AG04450 (cell line): ENCODE results near the gene AGPAT2. TPM values are rescaled to one million over a fixed set of nuclear protein-coding genes. Genes with fewer than 3 reads are reported as not detected.

Experiments used
- CTCF ChIA-PET: fragments of 300-600, 350-600 bp; formaldehyde crosslinking; extraction: SDS; loops from one replicate; lab custom pipeline; 2022; ENCODE audit warnings: antibody characterized with exemption, inconsistent platforms; lab: Charles Lee
- POLR2A ChIA-PET: fragments of 350-600 bp; formaldehyde crosslinking; extraction: SDS; loops from one replicate; lab custom pipeline; 2021; ENCODE audit warnings: antibody characterized with exemption, inconsistent platforms; lab: Yijun Ruan, JAX
- DNase-seq: peaks from one replicate; pipeline ENCODE4 v3.0.0-alpha.2; 2011; ENCODE audit warnings: low read depth, low spot score
- H3K27ac ChIP-seq: one replicate; pipeline ENCODE4 v1.5.1; 2012; ENCODE audit warnings: low read depth, low read length, control low read depth
- H3K27me3 ChIP-seq: one replicate; pipeline ENCODE4 v1.6.0; 2012; ENCODE audit warnings: low read length; ENCODE audit not compliant: control insufficient read depth, insufficient read depth
- H3K4me3 ChIP-seq: 2 replicates; pipeline ENCODE4 v1.5.1; 2011; ENCODE audit warnings: mild to moderate bottlenecking, low read depth, low read length, control low read depth
- H3K9me3 ChIP-seq: 2 replicates; pipeline ENCODE4 v1.5.1; 2012; ENCODE audit warnings: low read length; ENCODE audit not compliant: control insufficient read depth, insufficient read depth
- CTCF ChIP-seq: IDR thresholded peaks from 2 replicates; pipeline ENCODE4 v1.5.1; 2011; ENCODE audit warnings: low read depth, low read length, control low read depth, inconsistent platforms
- polyA plus RNA-seq: library from polyadenylated mRNA; depleted of rRNA; stranded (reverse); fragments of >200 nt; gene quantifications from 2 replicates; pipeline ENCODE4 v1.2.3, GENCODE V29; 2011

AGPAT2 gene
- polyA plus RNA-seq, 1 experiment, result 24.4 TPM

GRCh38 chr9:136629879-136630661, 57.2 kb downstream of the AGPAT2 start:
- Histone ChIP-seq H3K9me3 (peaks cover 5% of the 10 kb centered on the region), H3K4me3 (no peak overlapping the region), H3K27ac (no peak overlapping the region), H3K27me3 (peaks cover 14% of the 10 kb centered on the region)
- ChIA-PET CTCF (interaction anchor here (0.8 to 8.2 kb wide), 2 partner anchors 42 to 142 kb away, joined by 4 to 183 read pairs; no protein-coding TSS in a partner anchor), POLR2A (no interaction called here)
- TF ChIP-seq CTCF, result peak; percentile 68
- DNase-seq, result no peak

GRCh38 chr9:136629001-136629878, 58.0 kb downstream of the AGPAT2 start:
- no peak for TF ChIP-seq CTCF
- ChIA-PET POLR2A (interaction anchor here (0.9 kb wide), 1 partner anchor 144 kb away, joined by 3 read pairs; no protein-coding TSS in a partner anchor), CTCF (interaction anchor here (0.8 to 8.2 kb wide), 2 partner anchors 42 to 141 kb away, joined by 4 to 183 read pairs; no protein-coding TSS in a partner anchor)

GRCh38 chr9:136628268-136628667, 59.0 kb downstream of the AGPAT2 start:
- Histone ChIP-seq H3K27ac (no peak overlapping the region), H3K4me3 (no peak overlapping the region), H3K27me3 (peaks cover 10% of the 10 kb centered on the region), H3K9me3 (peaks cover 5% of the 10 kb centered on the region)
- DNase-seq, result no peak
- no peak for TF ChIP-seq CTCF
- CTCF ChIA-PET, result interaction anchor here (0.7 to 8.2 kb wide), 2 partner anchors 16 to 140 kb away, joined by 5 to 183 read pairs; no protein-coding TSS in a partner anchor
- POLR2A ChIA-PET, result interaction anchor here (0.9 kb wide), 1 partner anchor 143 kb away, joined by 3 read pairs; no protein-coding TSS in a partner anchor

More at GRCh38 chr9:136629001-136629878, 58.0 kb downstream of the AGPAT2 start:
- no peak for DNase-seq
- Histone ChIP-seq H3K27ac (no peak overlapping the region), H3K9me3 (peaks cover 5% of the 10 kb centered on the region), H3K4me3 (no peak overlapping the region), H3K27me3 (peaks cover 14% of the 10 kb centered on the region)

- peaks cover 5% of the 10 kb centered on the region for H3K9me3 ChIP-seq
- H3K27me3 ChIP-seq, result peaks cover 10% of the 10 kb centered on the region
- no peak overlapping the region for H3K4me3 ChIP-seq
- POLR2A ChIA-PET, result no interaction called here
- CTCF ChIA-PET, result interaction anchor here (0.7 to 8.2 kb wide), 2 partner anchors 16 to 140 kb away, joined by 5 to 183 read pairs; no protein-coding TSS in a partner anchor
- no peak overlapping the region for H3K27ac ChIP-seq
- no peak for TF ChIP-seq CTCF
- no peak for DNase-seq
These were observed 59.6 kb downstream of the AGPAT2 start for GRCh38 chr9:136627703-136628102.
